Suprapubic skin (tissue), 4 donors: Measurements from ENCODE around the gene MFNG. TPM values are rescaled to one million over a fixed set of nuclear protein-coding genes. Genes with fewer than 3 reads are reported as not detected.

Source experiments
- DNase-seq, 2 donors: peaks; one replicate each; pipeline ENCODE4 v3.0.0-alpha.2; 2019; ENCODE audit warnings: low spot score in 2 of 2
- H3K27ac ChIP-seq: fragments of 200-600 bp; sonication (generic); one replicate; pipeline ENCODE4 v1.5.1; 2019
- H3K27me3 ChIP-seq: fragments of 200-600 bp; sonication (generic); one replicate; pipeline ENCODE4 v1.5.1; 2019
- H3K36me3 ChIP-seq: fragments of 200-600 bp; sonication (generic); one replicate; pipeline ENCODE4 v1.5.1; 2019
- H3K4me1 ChIP-seq: fragments of 200-600 bp; sonication (generic); one replicate; pipeline ENCODE4 v1.5.1; 2019
- H3K4me3 ChIP-seq: fragments of 200-600 bp; sonication (generic); one replicate; pipeline ENCODE4 v1.5.1; 2019; ENCODE audit warnings: mild to moderate bottlenecking
- H3K9me3 ChIP-seq: fragments of 200-600 bp; sonication (generic); one replicate; pipeline ENCODE4 v1.5.1; 2019
- EP300 ChIP-seq: sonication (generic); formaldehyde crosslinking; IDR thresholded peaks from one replicate; pipeline ENCODE4 v1.6.1; 2017; ENCODE audit warnings: antibody characterized with exemption
- POLR2A ChIP-seq, 2 donors: fragments of 450-650 bp; IDR thresholded peaks; one replicate each; pipeline ENCODE4 v1.6.1; 2017; ENCODE audit warnings: antibody characterized with exemption in 2 of 2, mild to moderate bottlenecking in 2 of 2, moderate library complexity in 2 of 2
- POLR2AphosphoS5 ChIP-seq, 3 donors: sonication (generic); formaldehyde crosslinking; IDR thresholded peaks; one replicate each; pipeline ENCODE4 v1.6.1; 2017; ENCODE audit warnings: antibody characterized with exemption in 3 of 3
- WGBS: methylation state at CpG from one replicate; pipeline ENCODE4 v1.1.5; 2018; 5-methylcytosine and 5-hydroxymethylcytosine counted together
- total RNA-seq, 4 donors: library from RNA; depleted of rRNA; stranded (reverse); fragments of >200 nt; gene quantifications; one replicate each; pipeline ENCODE4 v1.1.0, GENCODE V29; 2016
- TF ChIP-seq, protein P1 (sequence below), 2 donors: fragments of 200-600 bp in 1 of 2; fragments of 450-650 bp in 1 of 2; sonication (generic) in 1 of 2; IDR thresholded peaks; one replicate each; pipeline ENCODE4 v1.5.1; 2016 to 2019; ENCODE audit warnings: antibody characterized with exemption in 2 of 2, mild to moderate bottlenecking in 1 of 2, moderate library complexity in 1 of 2

Gene MFNG
- total RNA-seq, 4 donors from 2014 or later, result 3.5 to 8.6 (median 4.9) TPM

DNA sequence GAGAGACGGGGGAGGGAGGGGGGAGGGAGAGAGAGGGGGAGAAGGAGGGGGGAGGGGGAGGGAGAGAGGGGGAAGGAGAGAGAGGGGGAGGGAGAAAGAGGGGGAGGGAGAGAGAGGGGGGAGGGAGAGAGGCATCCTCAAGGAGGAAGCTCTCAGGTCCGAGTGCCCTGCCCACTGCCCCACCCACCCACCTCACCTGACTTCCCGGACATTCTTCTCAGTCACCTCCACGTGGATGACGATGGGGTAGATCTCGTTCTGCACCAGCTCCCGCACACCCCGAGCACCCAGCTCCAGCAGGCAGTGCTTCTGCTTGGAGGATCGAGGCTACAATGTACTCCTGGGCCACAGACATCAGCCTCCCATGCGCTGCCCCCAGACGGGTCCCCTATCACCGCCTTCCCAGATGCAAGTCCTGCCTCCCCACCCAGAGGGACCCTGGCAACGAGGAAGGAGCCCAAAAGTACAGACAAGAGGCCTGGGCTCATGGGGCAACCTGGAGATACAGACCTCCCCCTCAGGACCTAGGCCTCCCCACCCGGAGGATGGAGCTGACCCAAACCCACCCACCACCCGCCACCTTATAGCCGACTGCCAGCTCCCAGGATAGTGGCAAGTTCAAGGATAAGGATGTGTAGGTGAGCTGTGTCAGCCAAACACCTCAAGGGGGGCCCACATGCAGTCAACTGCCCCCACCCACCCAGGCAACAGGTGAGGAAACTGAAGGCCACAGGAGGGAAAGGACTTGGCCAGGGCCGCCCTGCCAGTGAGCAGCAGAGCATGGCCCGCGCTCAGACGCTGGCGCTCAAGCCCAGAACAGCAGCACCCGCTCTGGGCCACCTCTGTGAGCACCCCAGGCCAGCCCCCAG is 5.6 kb upstream of the MFNG start:
- H3K27ac ChIP-seq, result no peak overlapping the region
- H3K27me3 ChIP-seq, result peaks cover 8% of the 10 kb centered on the region
- TF ChIP-seq, protein P1, sequence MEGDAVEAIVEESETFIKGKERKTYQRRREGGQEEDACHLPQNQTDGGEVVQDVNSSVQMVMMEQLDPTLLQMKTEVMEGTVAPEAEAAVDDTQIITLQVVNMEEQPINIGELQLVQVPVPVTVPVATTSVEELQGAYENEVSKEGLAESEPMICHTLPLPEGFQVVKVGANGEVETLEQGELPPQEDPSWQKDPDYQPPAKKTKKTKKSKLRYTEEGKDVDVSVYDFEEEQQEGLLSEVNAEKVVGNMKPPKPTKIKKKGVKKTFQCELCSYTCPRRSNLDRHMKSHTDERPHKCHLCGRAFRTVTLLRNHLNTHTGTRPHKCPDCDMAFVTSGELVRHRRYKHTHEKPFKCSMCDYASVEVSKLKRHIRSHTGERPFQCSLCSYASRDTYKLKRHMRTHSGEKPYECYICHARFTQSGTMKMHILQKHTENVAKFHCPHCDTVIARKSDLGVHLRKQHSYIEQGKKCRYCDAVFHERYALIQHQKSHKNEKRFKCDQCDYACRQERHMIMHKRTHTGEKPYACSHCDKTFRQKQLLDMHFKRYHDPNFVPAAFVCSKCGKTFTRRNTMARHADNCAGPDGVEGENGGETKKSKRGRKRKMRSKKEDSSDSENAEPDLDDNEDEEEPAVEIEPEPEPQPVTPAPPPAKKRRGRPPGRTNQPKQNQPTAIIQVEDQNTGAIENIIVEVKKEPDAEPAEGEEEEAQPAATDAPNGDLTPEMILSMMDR (IDR thresholded peaks at IDR 0.05), result no peak
- TF ChIP-seq POLR2AphosphoS5 (IDR thresholded peaks at IDR 0.05), result no peak
- no peak for TF ChIP-seq EP300
- TF ChIP-seq POLR2A (IDR thresholded peaks at IDR 0.05), result no peak
- WGBS, result 72% methylated on average over 17 of the region's 22 CpGs
- no peak overlapping the region for H3K4me3 ChIP-seq
- no peaks in the 10 kb centered on the region for H3K9me3 ChIP-seq
- H3K4me1 ChIP-seq, result peaks cover 3% of the 10 kb centered on the region
- H3K36me3 ChIP-seq, result peaks cover 16% of the 10 kb centered on the region
- no peak for DNase-seq

DNA sequence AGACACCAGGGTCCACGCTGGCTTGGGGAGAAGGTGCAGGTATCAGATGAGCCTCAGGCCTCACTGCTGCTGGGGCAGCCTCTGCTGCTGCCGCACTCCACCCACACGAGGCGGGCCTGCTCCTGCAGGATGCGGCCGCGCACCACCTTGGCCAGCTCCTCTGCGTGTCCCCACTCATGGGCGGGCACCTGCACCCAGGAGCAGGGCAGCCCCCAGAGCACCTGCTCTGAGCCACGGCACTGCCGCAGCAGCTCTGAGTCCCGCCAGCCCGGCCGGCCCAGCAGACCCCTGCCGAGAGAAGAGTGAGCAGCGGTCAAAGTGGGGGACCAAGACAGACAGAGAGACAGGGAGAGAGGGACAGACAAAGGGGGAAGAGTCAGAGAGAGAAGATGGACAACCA is 4.9 kb upstream of the MFNG start:
- Histone ChIP-seq H3K9me3 (no peaks in the 10 kb centered on the region), H3K27ac (no peak overlapping the region), H3K36me3 (peaks cover 15% of the 10 kb centered on the region), H3K27me3 (peaks cover 14% of the 10 kb centered on the region), H3K4me3 (no peak overlapping the region), H3K4me1 (peaks cover 10% of the 10 kb centered on the region)
- no peak for TF ChIP-seq EP300
- no peak for TF ChIP-seq POLR2A (IDR thresholded peaks at IDR 0.05)
- TF ChIP-seq, protein P1 (IDR thresholded peaks at IDR 0.05), result no peak
- no peak for TF ChIP-seq POLR2AphosphoS5 (IDR thresholded peaks at IDR 0.05)
- WGBS, result 91% methylated on average over 12 of the region's 16 CpGs
- no peak for DNase-seq

DNA sequence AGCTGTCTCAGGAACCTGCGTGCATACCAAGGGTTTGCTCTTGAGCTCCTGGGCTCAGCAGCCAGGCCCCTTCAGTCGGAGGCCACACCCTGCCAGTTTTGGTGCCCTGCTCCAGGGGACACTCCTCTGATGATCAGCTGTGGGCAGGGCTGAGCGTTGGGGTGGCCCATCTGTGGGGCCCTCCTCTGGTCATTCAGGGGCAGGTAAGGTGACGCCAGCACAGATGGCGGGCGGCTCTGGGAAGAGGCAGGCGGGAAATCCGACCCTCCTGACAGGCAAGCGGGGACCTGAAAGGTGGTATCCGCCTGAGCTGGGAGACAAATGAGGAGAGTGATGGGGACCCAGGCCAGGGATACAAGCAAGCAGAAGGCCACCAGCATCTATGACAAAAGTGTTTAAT is 3.8 kb upstream of the MFNG start:
- no peak for DNase-seq
- H3K27ac ChIP-seq, result no peak overlapping the region
- H3K4me1 ChIP-seq, result peaks cover 13% of the 10 kb centered on the region
- no peaks in the 10 kb centered on the region for H3K9me3 ChIP-seq
- peaks cover 8% of the 10 kb centered on the region for H3K36me3 ChIP-seq
- peaks cover 21% of the 10 kb centered on the region for H3K27me3 ChIP-seq
- H3K4me3 ChIP-seq, result no peak overlapping the region
- WGBS, result 80% methylated on average over 7 of the region's 10 CpGs
- no peak for TF ChIP-seq POLR2A (IDR thresholded peaks at IDR 0.05)

DNA sequence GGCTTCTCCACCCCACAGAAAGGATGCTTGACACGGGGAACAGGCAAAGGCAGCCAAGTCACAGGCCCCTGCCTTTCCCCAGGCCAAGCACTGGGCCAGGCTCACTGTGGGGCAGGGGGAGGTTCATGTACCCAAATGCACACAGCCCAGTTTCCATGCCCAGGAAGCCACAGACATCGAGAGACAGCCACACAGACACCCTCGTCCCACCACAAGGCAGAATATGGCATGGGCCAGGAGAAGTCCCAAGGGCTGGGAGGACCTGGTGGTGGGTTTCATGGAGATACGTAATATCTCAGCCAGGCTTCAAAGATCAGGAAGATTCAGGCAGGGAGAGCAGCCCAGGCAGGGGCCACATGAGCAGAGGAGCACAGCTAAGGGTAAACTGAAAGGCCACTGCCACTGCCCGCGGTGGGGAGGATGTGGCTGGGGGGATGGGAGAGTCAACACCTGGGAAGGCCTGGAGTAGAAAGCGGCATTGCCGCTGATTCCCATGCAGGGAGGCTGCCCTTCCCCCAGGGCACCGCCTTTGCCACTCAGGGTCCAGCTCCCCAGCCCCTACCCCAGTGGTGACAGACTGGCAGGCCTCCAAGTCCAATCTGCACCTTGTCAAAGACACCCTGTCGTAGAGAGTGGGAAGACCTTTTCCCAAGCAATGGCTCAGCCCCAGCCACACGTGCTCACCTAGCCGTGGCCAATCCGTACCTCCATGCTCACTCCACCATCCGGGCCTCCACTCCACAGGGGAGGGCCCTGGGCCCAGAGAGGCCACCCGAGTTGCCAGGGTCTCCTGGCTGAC is 2.4 kb upstream of the MFNG start:
- peaks cover 21% of the 10 kb centered on the region for H3K4me1 ChIP-seq
- no peaks in the 10 kb centered on the region for H3K9me3 ChIP-seq
- peaks cover 30% of the 10 kb centered on the region for H3K27me3 ChIP-seq
- no peak overlapping the region for H3K27ac ChIP-seq
- WGBS, result 73% methylated on average over 11 of the region's 15 CpGs
- H3K4me3 ChIP-seq, result no peak overlapping the region
- TF ChIP-seq POLR2AphosphoS5 (IDR thresholded peaks at IDR 0.05), result no peak
- TF ChIP-seq, protein P1 (IDR thresholded peaks at IDR 0.05), result no peak
- TF ChIP-seq POLR2A (IDR thresholded peaks at IDR 0.05), result no peak
- TF ChIP-seq EP300, result no peak
- H3K36me3 ChIP-seq, result peaks cover 8% of the 10 kb centered on the region
- DNase-seq, result no peak

DNA sequence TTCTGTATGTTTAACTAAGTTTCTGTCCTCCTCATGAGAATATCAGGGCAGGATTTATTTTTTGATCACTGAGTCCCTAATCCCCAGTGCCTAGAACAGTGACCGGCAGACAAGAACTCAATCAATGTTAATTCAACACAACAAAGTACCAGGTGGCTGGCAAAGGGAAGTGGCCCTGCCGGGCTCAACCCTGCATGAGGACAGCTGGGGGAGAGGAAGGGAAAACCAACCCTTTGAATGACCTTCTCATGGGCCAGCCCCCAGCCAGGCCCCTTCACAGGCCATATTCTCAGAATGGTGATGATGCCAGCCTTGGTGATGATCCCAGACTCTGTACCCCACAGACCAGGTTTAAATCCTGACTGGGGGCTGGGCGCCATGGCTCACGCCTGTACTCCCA is 1.4 kb upstream of the MFNG start:
- WGBS, result 44% methylated on average over 2 of the region's 4 CpGs
- H3K4me3 ChIP-seq, result no peak overlapping the region
- peaks cover 25% of the 10 kb centered on the region for H3K4me1 ChIP-seq
- no peak overlapping the region for H3K27ac ChIP-seq
- TF ChIP-seq POLR2AphosphoS5 (IDR thresholded peaks at IDR 0.05), result no peak
- TF ChIP-seq, protein P1 (IDR thresholded peaks at IDR 0.05), result no peak
- H3K9me3 ChIP-seq, result no peaks in the 10 kb centered on the region
- no peak for DNase-seq
- peaks cover 8% of the 10 kb centered on the region for H3K36me3 ChIP-seq
- H3K27me3 ChIP-seq, result peaks cover 30% of the 10 kb centered on the region
